DMS114 treated with DMSO at 0.1 percent for 48 hours (cell line): Measurements from ENCODE around the gene BYSL.
A peak's percentile ranks its signal among the peaks of the same experiment; 100 is the strongest.

ENCODE experiments used
- DNase-seq: peaks from one replicate; lab custom pipeline; 2025; ENCODE audit not compliant: unreplicated experiment; lab: John Stamatoyannopoulos, UW

Gene BYSL

DNA sequence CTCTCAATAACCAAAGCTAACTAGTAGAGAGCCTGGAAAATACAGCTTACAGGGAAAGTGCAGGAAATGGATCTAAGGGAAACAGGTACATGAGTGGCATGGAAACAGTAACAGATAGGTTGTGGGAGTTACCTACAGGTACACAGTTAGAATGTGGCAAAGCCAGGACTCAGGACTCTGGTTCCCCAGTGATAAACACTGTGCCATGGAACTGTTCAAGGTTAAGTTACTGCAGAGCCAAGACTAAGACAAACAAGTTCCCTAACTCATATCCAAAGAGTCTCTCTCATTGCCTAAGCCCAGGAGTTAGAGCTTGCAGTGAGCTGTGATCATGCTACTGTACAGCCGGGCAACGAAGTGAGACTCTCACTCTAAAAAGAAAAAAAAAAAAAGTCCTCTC, 7.0 kb upstream of the BYSL start:
- no peak for DNase-seq

GRCh38 chr6:41914869-41915530, 6.3 kb upstream of the BYSL start:
- DNase-seq, result no peak

DNA sequence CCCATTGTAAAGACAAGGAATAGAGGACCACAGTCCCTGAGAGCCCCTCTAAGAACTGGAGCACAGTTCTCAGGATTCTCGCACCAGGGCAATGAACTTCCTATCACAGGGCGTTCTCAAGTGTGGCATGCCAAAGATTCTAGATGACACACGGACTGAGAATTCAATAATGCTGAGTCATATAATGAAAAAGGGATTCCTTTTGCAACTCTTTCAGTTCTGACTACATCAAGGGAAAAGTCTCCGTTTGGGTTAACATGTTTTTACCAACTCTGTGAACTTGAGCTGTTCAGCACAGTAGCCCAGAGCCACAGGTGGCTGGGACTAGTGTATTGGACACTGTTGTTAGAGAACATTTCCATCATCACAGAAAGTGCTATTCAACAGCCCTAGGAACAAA, 3.8 kb upstream of the BYSL start:
- no peak for DNase-seq

- DNase-seq, result no peak
Measured at GRCh38 chr6:41921712-41921998, 356 bp downstream of the BYSL start.

DNA sequence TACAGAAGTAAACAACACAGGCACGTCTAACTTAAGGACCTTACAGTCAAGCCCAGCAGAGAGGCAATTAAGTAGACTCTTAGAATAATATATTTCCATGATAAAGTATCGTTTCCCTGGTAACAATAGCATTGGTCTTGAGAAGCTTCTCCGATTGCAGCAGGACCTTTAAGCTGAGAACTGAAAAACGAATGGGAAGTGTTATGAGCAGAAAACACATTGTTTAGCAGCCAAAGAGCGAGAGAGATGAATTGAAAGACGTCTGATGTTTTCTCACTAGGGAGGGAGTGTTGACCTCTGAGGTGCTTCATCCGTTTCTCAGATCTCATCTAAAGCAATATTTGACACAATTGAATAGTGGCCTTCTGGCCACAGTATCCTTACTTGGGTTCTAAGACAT, 855 bp downstream of the BYSL start:
- DNase-seq, result no peak

GRCh38 chr6:41927253-41927652, 6.0 kb downstream of the BYSL start:
- no peak for DNase-seq

DNA sequence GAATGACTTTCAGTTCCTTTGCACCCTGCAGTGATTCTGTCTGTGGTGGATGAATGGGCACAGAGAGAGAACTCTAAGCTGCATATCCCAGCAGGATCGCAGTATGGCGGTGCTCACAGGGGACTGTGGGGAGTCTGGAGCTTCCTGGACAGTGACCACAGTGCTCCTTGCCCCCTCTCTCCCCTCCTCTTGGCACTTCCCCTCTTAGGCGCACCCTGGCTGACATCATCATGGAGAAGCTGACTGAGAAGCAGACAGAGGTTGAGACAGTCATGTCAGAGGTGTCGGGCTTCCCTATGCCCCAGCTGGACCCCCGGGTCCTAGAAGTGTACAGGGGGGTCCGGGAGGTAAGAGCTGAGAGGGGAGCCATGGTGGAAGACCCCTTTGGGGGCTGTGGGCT, 8.6 kb downstream of the BYSL start:
- no peak for DNase-seq

GRCh38 chr6:41931792-41932191, 10.5 kb downstream of the BYSL start:
- DNase-seq, result no peak

DNA sequence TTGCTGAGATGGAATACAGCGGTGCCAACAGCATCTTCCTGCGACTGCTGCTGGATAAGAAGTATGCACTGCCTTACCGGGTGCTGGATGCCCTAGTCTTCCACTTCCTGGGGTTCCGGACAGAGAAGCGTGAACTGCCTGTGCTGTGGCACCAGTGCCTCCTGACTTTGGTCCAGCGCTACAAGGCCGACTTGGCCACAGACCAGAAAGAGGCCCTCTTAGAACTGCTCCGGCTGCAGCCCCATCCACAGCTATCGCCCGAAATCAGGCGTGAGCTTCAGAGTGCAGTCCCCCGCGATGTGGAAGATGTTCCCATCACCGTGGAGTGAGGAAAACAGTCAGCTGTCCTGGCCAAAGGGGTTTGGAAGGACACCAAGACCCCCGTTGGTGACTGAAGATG, 11.1 kb downstream of the BYSL start:
- no peak for DNase-seq

GRCh38 chr6:41934278-41935192, 13.2 kb downstream of the BYSL start:
- DNase-seq, result no peak

DNA sequence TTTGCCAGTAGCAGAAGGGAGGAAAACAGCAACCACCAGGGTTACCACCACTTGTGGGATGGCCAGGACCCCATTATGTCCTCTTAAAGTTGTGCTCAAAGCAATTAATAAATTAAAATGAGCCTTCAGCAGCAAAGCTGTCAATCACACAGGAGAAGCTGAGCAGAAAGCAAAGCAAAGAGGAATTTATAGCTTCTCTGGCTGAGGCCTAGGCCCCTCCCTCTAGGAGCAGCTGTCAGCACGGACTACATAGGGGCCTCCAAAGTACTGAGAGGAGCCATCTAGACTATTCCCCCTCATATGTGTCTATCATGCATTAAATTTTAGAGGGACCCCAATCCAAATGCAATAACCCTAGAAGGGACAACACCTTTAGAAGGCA, 13.9 kb downstream of the BYSL start:
- DNase-seq, result no peak

DNA sequence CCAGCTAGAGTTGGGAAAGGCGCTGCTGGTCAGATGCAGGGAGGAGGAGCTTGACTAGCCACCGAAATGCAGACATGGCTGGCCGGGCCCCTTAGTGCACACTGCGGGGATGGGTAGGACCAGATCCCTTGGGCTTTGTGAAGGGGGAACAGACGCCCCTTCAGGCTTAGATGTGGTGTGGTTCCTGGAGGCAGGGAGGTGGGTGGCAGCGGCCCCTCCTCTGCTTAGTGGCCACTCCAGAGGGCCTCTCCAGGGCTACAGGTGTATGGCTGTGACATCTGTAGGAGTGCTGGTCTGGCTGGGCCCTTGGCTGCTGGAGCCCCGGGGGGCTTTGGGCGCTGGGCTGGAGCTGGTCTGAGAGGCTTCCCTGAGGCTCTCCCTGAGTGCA, 14.4 kb downstream of the BYSL start:
- DNase-seq, result no peak

DNA sequence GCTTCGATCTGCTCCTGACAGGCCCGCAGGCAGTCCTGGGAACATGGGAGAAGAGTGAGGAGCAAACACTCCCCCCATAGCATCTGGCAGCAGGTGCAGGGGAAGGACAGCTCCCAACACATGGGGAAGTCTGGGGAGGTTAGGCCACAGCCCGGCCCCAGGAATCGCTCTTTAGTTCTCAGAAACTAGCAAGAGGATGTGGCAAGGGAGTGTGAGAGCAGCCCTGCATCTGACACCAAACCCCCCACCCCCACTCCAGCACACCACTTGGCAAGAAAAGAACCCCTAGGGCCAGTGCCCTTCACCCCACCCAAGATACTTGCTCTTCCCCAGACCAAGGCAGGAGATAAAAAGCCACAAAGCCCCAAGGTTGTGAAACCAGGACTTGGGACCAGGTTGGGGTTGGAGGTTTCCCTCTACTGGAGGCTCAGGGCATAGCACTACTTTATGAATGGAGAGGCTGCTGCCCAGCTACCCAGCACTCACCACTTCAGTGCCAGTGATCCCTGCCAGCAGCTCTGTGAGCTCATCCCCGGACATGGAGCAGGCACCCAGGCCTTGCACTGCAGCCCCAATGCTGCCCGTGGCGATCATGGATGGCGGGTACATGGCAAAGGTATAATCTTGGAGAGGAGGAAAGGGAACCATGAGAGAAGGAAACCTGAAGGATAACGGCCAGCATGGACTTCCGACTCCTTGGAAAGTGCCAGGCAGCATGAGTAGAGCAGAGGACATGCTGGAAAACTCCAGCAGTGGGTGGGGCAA, 15.0 kb downstream of the BYSL start:
- DNase-seq, result peak; percentile 78

DNA sequence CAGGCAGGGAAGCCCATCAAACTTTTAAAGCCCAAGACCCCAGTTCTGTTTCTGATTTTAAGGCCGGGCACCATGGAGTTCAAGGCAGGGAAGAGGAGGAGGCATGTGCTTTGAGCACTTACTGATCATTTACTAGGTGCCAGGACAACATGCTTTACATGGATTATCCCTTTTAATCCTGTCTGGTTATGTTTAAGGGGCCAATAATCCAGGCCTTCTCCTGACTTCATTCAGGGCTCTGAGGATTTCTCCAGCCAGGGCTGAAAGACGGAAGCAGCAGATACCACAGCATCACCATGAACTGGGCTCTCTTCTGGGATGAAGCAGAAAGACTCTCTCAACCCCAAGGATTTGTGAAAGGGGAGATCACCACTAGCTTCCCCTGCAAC, 16.2 kb downstream of the BYSL start:
- no peak for DNase-seq

GRCh38 chr6:41937861-41938574, 16.7 kb downstream of the BYSL start:
- no peak for DNase-seq

DNA sequence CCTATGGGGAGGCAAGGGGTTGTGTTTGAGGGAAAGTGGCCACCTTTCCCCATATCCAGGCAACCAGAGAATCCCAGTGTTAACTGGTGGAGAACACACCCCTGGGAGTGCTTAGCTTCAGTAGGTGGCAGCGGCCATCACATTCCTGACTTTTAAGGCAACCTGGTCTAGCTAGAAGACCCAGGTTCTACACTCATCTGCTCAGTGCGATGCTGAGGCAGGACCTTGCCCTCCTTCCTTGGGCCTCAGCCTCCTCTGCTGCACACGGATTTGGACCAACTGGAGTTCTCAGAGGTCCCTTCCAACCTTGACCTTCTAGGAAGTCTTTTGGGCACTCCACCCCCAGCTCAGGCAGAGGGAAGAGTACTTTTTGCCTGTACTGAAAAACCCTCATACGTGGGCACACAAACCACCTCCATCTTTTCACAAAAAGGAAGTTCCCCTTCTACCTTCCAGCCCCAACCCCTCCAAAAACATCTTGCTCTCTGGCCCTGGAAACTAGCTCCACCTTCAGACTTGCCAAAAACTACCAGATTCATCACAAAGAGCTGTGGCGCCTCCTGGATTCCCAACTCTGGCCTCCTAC, 17.4 kb downstream of the BYSL start:
- no peak for DNase-seq

- DNase-seq, result no peak
Measured at GRCh38 chr6:41939176-41939847, 18.0 kb downstream of the BYSL start.

GRCh38 chr6:41939848-41940758, 18.8 kb downstream of the BYSL start:
- no peak for DNase-seq

DNA sequence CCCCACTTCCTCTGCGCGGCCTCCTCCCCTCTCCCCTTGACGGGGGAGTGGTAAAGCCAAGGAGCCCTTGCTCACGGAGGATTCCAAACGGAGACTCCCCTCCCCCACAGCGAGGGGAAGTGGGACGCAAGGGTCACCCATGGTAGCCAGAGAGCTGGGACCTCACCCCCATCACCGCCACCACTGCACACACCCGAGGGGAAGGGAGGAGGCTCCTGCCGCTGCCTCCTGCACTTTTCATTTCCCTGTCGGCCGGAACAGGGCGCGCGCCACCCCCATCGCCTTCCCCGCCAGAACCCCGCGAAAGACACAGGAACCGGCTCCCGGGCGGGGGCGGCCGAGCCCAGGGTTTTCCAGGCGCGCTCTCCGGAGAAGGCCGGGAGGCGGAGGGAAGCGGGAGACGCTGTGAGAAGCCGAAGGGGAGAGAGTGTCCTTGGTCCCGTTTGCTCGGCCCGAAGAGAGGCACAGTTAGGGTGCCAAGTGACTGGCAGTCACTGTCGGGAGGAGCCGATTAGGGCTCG, 19.5 kb downstream of the BYSL start:
- DNase-seq, result no peak
